Hematopoietic multipotent progenitor cell treated with erythropoietin and hydrocortisone succinate and interleukin-3 and kit ligand, for 4 days (in vitro differentiated cells): ENCODE results near the gene PPARD.
"Not testable (repeated sequence)": the region's sequence is repeated elsewhere in the genome, so short reads cannot be mapped to it uniquely, and the experiment has no call there.

ENCODE experiments used
- DNase-seq: peaks from one replicate; pipeline ENCODE4 v3.0.0-alpha.2; 2015

The PPARD gene

GRCh38 chr6:35312807-35313206, 29.6 kb upstream of the PPARD start:
- no peak for DNase-seq

- DNase-seq, result no peak
These were observed 24.7 kb upstream of the PPARD start for GRCh38 chr6:35317483-35318195.

GRCh38 chr6:35318196-35319171, 23.9 kb upstream of the PPARD start:
- DNase-seq, result no peak

GRCh38 chr6:35319346-35320030, 22.9 kb upstream of the PPARD start:
- DNase-seq, result no peak

GRCh38 chr6:35320031-35320410, 22.3 kb upstream of the PPARD start:
- DNase-seq, result no peak

GRCh38 chr6:35321091-35321490, 21.3 kb upstream of the PPARD start:
- DNase-seq, result no peak

- DNase-seq, result peak; percentile 88
These were observed 14.9 kb upstream of the PPARD start for GRCh38 chr6:35327349-35328027.

GRCh38 chr6:35328108-35328723, 14.1 kb upstream of the PPARD start:
- DNase-seq, result no peak

GRCh38 chr6:35328965-35329364, 13.4 kb upstream of the PPARD start:
- not testable (repeated sequence) for DNase-seq

- no peak for DNase-seq
These were observed 11.7 kb upstream of the PPARD start for GRCh38 chr6:35330541-35331119.

- peak; percentile 50 for DNase-seq
These were observed 10.1 kb upstream of the PPARD start for GRCh38 chr6:35332074-35332887.

- no peak for DNase-seq
These were observed 801 bp upstream of the PPARD start for GRCh38 chr6:35341557-35341956.

GRCh38 chr6:35343092-35343834, 905 bp downstream of the PPARD start:
- peak; percentile 89 for DNase-seq

- peak; percentile 41 for DNase-seq
These were observed 1.6 kb downstream of the PPARD start for GRCh38 chr6:35343835-35344550.

GRCh38 chr6:35351422-35351821, 9.1 kb downstream of the PPARD start:
- no peak for DNase-seq

- DNase-seq, result no peak
These were observed 10.4 kb downstream of the PPARD start for GRCh38 chr6:35352735-35353134.

- no peak for DNase-seq
These were observed 12.2 kb downstream of the PPARD start for GRCh38 chr6:35354361-35355135.

- no peak for DNase-seq
These were observed 14.0 kb downstream of the PPARD start for GRCh38 chr6:35356391-35356790.

GRCh38 chr6:35357677-35358076, 15.3 kb downstream of the PPARD start:
- DNase-seq, result no peak
